ENCODE results near the gene ALPG. TPM values are rescaled to one million over a fixed set of nuclear protein-coding genes. Genes with fewer than 3 reads are reported as not detected.
"Not testable (repeated sequence)": the region's sequence is repeated elsewhere in the genome, so short reads cannot be mapped to it uniquely, and the experiment has no call there.

ALPG gene
- total and polyA plus RNA-seq, 10 of the 15 experiments (the other 5 are each of a cell fraction or from before 2014, with no cell fraction given): not detected

GRCh38 chr2:232393556-232393955, 13.1 kb upstream of the ALPG start (continued):
- TF ChIP-seq PBX3 (IDR thresholded peaks at IDR 0.05; ENCODE audit: insufficient replicate concordance, low read depth, low read length): no peak
- no peak for TF ChIP-seq SP1 (IDR thresholded peaks at IDR 0.05; ENCODE audit: low read depth, low read length)
- no peak for TF ChIP-seq ZNF622 (IDR thresholded peaks at IDR 0.05)
- TF ChIP-seq RB1 (IDR thresholded peaks at IDR 0.05; ENCODE audit: borderline replicate concordance): no peak
- no peak for TF ChIP-seq EZH2 (IDR thresholded peaks at IDR 0.05; ENCODE audit: borderline replicate concordance, control insufficient read depth, low read depth, low read length)
- TF ChIP-seq ZBED1 (IDR thresholded peaks at IDR 0.05; ENCODE audit: borderline replicate concordance): no peak

GRCh38 chr2:232394431-232394830, 12.2 kb upstream of the ALPG start:
- H3K4me3 ChIP-seq; BruUV-seq (replicated peaks); in situ Hi-C loops (cut with MboI); SMC1A ChIA-PET (ENCODE audit: uncharacterized antibody, unreplicated experiment); FAIRE-seq; H3K4me1 ChIP-seq (ENCODE audit: control insufficient read depth, insufficient read depth, low read length); H3K27ac ChIP-seq (ENCODE audit: control insufficient read depth, insufficient read depth); H4K20me1 ChIP-seq (ENCODE audit: control insufficient read depth, insufficient read depth); ATAC-seq; POLR2A ChIA-PET; H3K79me2 ChIP-seq (ENCODE audit: control insufficient read depth, insufficient read depth, low read length); H3K27me3 ChIP-seq (replicated peaks in 1 of 2; ENCODE audit: control insufficient read depth in 2 of 2, insufficient read depth in 2 of 2, low read length in 1 of 2); H3K4me2 ChIP-seq (ENCODE audit: control insufficient read depth, insufficient read depth); DNase-seq (ENCODE audit: low read depth, low spot score); RAD21 ChIA-PET (ENCODE audit: unreplicated experiment); CTCF ChIA-PET; H2AFZ ChIP-seq (ENCODE audit: control insufficient read depth, low read depth, low read length); H3K9me3 ChIP-seq (replicated peaks; ENCODE audit: control insufficient read depth, insufficient read depth, low read length); H3K9ac ChIP-seq (ENCODE audit: control insufficient read depth, insufficient read depth, low read length); intact Hi-C loops (cut with micrococcal nuclease; ENCODE audit: unreplicated experiment); H3K36me3 ChIP-seq (ENCODE audit: control insufficient read depth in 2 of 2, insufficient read depth in 2 of 2, low read length in 1 of 2): not testable (repeated sequence)
- 69% methylated on average over 7 of the region's 7 CpGs for WGBS (ENCODE audit: insufficient coverage, insufficient replicate concordance, low lambda C conversion rate, missing lambda C conversion rate)

All from GM12878 (cell line).